Nephron (organoid): Measurements from ENCODE around the gene ZNF488.

ENCODE experiments used
- H3K27ac Mint-ChIP-seq, 3 experiments: 2 replicates each; pipeline ENCODE4 v1.8.0; 2020; ENCODE audit warnings: mixed read lengths in 3 of 3, mild to moderate bottlenecking in 2 of 3, moderate library complexity in 1 of 3
- H3K27me3 Mint-ChIP-seq: 2 replicates; pipeline ENCODE4 v1.8.0; 2021; ENCODE audit warnings: low read depth, mild to moderate bottlenecking, moderate library complexity, mixed read lengths
- H3K36me3 Mint-ChIP-seq: 2 replicates; pipeline ENCODE4 v1.8.0; 2020; ENCODE audit warnings: low read depth, mixed read lengths
- H3K4me1 Mint-ChIP-seq: 2 replicates; pipeline ENCODE4 v1.8.0; 2020; ENCODE audit warnings: mixed read lengths
- H3K4me3 Mint-ChIP-seq, 3 experiments: 2 replicates each; pipeline ENCODE4 v1.8.0; 2020; ENCODE audit warnings: mild to moderate bottlenecking in 3 of 3, mixed read lengths in 3 of 3, moderate library complexity in 2 of 3
- H3K9me3 Mint-ChIP-seq: 2 replicates; pipeline ENCODE4 v1.8.0; 2020; ENCODE audit warnings: mixed read lengths
- CTCF ChIP-seq, 3 experiments: fragments of 200-600 bp; sonication (generic); IDR thresholded peaks; one replicate each; pipeline ENCODE4 v1.5.0; 2021; ENCODE audit warnings: antibody characterized with exemption in 3 of 3; ENCODE audit not compliant: unreplicated experiment in 3 of 3

Gene ZNF488

DNA sequence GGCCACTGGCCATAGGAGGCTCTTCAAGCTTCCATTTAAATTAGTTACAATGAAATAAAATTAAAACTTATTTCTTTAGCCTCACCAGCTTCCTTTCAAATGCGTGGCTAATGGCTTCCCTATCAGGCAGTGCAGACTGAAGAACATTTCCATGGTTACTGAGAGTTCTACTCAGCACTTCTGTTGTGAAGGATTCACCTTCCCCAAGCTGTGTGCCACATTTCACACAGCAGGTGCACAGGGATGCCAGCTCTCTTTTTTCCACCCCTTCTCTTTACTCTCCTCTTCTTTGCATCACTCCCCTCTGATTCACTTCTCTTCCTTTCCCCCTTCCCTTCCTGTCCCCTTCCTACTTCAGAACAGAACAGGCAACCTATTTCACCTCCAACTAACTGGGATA is 61.0 kb downstream of the ZNF488 start:
- H3K4me3 Mint-ChIP-seq: no peak overlapping the region
- peaks cover 21% of the 10 kb centered on the region for H3K27me3 Mint-ChIP-seq
- no peak overlapping the region for H3K27ac Mint-ChIP-seq
- no peaks in the 10 kb centered on the region for H3K4me1 Mint-ChIP-seq
- TF ChIP-seq CTCF (IDR thresholded peaks at IDR 0.05; ENCODE audit: unreplicated experiment in 3 of 3): no peak
- H3K36me3 Mint-ChIP-seq: no peaks in the 10 kb centered on the region
- no peaks in the 10 kb centered on the region for H3K9me3 Mint-ChIP-seq

DNA sequence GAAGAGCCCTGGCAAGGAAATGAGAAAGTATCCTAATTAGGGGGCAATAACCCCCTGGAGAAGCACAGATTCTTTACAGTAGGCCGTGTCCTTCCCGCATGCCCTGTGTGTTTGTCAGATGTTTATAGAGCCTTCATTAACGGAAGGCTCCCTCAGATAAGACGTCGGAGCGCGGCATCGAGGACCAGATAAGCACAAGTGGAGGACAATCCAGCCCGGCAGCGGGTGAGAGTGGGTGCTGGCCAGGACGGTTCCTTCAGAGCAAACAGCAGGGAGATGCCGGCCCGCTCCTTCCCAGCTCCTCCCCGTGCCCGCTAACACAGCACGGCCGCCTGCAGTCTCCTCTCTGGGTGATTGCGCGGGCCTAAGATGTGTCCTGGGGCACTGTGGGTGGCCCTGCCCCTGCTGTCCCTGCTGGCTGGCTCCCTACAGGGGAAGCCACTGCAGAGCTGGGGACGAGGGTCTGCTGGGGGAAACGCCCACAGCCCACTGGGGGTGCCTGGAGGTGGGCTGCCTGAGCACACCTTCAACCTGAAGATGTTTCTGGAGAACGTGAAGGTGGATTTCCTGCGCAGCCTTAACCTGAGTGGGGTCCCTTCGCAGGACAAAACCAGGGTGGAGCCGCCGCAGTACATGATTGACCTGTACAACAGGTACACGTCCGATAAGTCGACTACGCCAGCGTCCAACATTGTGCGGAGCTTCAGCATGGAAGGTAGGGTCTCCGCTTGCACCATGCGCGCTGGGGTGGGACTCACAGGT is 61.6 kb downstream of the ZNF488 start, which contains the start of gene GDF2:
Gene GDF2, plus strand, starts transcription at position 155 of the 762 bp plus-strand sequence. Its CDS starts 215 bp downstream, at position 370.
- H3K27me3 Mint-ChIP-seq: peaks cover 21% of the 10 kb centered on the region
- TF ChIP-seq CTCF (IDR thresholded peaks at IDR 0.05; ENCODE audit: unreplicated experiment in 3 of 3): no peak
- no peak within 1 kb of the TSS for H3K27ac Mint-ChIP-seq
- H3K4me3 Mint-ChIP-seq: no peak within 1 kb of the TSS
- no peaks in the 10 kb centered on the region for H3K36me3 Mint-ChIP-seq
- no peaks in the 10 kb centered on the region for H3K4me1 Mint-ChIP-seq
- no peaks in the 10 kb centered on the region for H3K9me3 Mint-ChIP-seq

DNA sequence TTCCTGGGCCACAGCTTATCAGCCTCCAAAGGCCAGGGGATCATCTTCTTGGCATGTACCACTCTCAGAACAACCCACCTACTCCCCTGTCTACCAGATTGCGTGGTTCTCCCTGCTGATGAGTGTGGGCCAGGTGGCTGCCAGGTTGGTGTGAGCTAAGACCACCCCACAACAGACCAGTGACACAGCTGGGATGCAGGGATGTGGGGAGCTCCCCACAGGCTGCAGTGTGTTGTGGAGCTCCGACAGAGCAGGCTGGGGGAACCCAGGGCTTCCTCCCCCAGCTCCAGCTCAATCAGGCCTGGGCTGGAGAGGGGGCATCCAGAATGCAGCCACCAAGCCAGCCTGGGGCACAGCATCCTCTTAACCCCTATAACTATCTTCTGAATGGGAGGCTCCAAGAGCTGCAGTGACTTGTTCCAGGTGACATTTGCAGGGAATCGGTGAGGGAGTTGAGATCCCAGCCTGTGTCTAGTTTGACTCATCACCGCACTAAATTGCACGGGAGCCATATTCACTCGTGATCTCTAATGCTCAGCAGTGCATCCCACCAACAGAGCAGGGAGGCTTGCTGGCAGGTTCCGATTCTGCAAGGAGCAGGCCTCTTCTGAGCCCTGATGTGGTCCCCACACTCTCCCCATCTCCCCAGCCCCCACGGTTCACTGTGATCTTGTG is 62.4 kb downstream of the ZNF488 start:
- Mint-ChIP-seq H3K9me3 (no peaks in the 10 kb centered on the region), H3K36me3 (no peaks in the 10 kb centered on the region), H3K27ac (no peak overlapping the region), H3K27me3 (peaks cover 21% of the 10 kb centered on the region), H3K4me3 (no peak overlapping the region), H3K4me1 (no peaks in the 10 kb centered on the region)
- TF ChIP-seq CTCF (IDR thresholded peaks at IDR 0.05; ENCODE audit: unreplicated experiment in 3 of 3): no peak

- H3K27ac Mint-ChIP-seq: no peak overlapping the region
- H3K4me1 Mint-ChIP-seq: no peaks in the 10 kb centered on the region
- no peaks in the 10 kb centered on the region for H3K9me3 Mint-ChIP-seq
Observed at GRCh38 chr10:47320812-47321211, 63.3 kb downstream of the ZNF488 start.

DNA sequence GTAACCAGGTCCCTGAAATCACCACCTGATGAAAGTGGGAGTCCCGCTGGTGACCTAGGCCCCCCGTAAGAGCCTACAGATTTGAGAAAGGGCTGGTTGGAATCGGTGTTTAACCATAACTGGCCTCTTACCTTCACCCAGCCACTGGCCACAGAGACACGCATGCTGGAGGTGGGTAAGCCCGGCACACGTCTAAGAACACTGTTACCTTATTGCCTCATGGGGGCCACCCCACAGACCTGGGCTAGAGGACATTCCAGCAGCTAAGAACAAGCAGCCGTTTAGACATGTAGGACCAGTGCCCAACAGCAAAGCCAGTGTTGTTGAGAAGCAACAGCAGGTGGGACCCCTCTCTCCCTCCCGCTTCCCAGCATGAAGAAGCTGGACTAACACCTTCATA is 64.3 kb downstream of the ZNF488 start:
- Mint-ChIP-seq H3K27me3 (peaks cover 20% of the 10 kb centered on the region), H3K36me3 (no peaks in the 10 kb centered on the region)

More at GRCh38 chr10:47320812-47321211, 63.3 kb downstream of the ZNF488 start:
- TF ChIP-seq CTCF (IDR thresholded peaks at IDR 0.05; ENCODE audit: unreplicated experiment in 3 of 3): no peak
- Mint-ChIP-seq H3K36me3 (no peaks in the 10 kb centered on the region), H3K4me3 (no peak overlapping the region), H3K27me3 (peaks cover 24% of the 10 kb centered on the region)

More for the DNA sequence above, 64.3 kb downstream of the ZNF488 start:
- Mint-ChIP-seq H3K4me1 (no peaks in the 10 kb centered on the region), H3K27ac (no peak overlapping the region), H3K4me3 (no peak overlapping the region), H3K9me3 (no peaks in the 10 kb centered on the region)
- no peak for TF ChIP-seq CTCF (IDR thresholded peaks at IDR 0.05; ENCODE audit: unreplicated experiment in 3 of 3)
